ENCODE measurements around the gene TRPC4AP. TPM values are rescaled to one million over a fixed set of nuclear protein-coding genes. Genes with fewer than 3 reads are reported as not detected.

Gene TRPC4AP
- total RNA-seq, 3 donors from 2014 or later (not counting 1 experiment from before 2014, with no cell fraction given), result 72.3 to 79.0 (median 74.4) TPM

DNA sequence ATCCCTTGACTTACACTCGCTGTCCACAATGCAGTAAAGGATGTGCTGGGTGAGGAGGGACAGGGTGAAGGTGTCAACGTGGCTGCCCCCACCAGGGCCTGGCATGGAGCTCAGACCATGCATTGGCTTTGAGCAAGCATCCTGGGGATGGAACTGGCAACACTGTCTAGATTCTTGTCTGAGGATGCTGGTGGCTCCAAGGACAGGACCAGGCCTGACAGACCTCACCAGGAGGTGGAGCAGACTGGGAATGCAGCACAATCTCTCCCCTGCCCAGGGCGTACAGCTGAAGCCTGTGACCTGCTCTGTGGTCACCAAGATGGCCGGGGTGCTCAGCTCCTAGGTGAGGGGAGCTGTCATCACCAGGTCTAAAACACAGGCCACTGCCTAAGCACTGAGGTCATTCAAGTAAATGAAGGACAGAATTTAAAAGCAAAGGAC is 86.1 kb downstream of the TRPC4AP start:
- H3K4me3 ChIP-seq (ENCODE audit: low read length), result no peak overlapping the region
- ATAC-seq, result no peak
- WGBS (ENCODE audit: insufficient coverage), result 97% methylated on average over 4 of the region's 4 CpGs
- no peak for DNase-seq
- intact Hi-C loops (cut with micrococcal nuclease), result no loop called here
- H3K27ac ChIP-seq (ENCODE audit: low read length), result no peak overlapping the region
- no peaks in the 10 kb centered on the region for H3K27me3 Mint-ChIP-seq (ENCODE audit: low read depth in 2 of 2)
- no peaks in the 10 kb centered on the region for H3K4me1 ChIP-seq (ENCODE audit: control insufficient read depth, insufficient read depth, low read length)
- no peaks in the 10 kb centered on the region for H3K9me3 ChIP-seq (ENCODE audit: control insufficient read depth, insufficient read depth, low read length)
- no peak overlapping the region for H3K27ac Mint-ChIP-seq
- H3K4me1 Mint-ChIP-seq, result peaks cover 0 to 11% of the 10 kb centered on the region in 2 donors
- TF ChIP-seq, protein P1, sequence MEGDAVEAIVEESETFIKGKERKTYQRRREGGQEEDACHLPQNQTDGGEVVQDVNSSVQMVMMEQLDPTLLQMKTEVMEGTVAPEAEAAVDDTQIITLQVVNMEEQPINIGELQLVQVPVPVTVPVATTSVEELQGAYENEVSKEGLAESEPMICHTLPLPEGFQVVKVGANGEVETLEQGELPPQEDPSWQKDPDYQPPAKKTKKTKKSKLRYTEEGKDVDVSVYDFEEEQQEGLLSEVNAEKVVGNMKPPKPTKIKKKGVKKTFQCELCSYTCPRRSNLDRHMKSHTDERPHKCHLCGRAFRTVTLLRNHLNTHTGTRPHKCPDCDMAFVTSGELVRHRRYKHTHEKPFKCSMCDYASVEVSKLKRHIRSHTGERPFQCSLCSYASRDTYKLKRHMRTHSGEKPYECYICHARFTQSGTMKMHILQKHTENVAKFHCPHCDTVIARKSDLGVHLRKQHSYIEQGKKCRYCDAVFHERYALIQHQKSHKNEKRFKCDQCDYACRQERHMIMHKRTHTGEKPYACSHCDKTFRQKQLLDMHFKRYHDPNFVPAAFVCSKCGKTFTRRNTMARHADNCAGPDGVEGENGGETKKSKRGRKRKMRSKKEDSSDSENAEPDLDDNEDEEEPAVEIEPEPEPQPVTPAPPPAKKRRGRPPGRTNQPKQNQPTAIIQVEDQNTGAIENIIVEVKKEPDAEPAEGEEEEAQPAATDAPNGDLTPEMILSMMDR (IDR thresholded peaks at IDR 0.05), result no peak
- no peaks in the 10 kb centered on the region for H3K9me3 Mint-ChIP-seq
- peaks cover 94% of the 10 kb centered on the region for H3K36me3 ChIP-seq (ENCODE audit: control insufficient read depth, insufficient read depth, low read length)
- peaks cover 11% of the 10 kb centered on the region for H3K36me3 Mint-ChIP-seq
- no peak overlapping the region for H3K4me3 Mint-ChIP-seq
- H3K27me3 ChIP-seq (ENCODE audit: control insufficient read depth, insufficient read depth, low read length), result no peaks in the 10 kb centered on the region

DNA sequence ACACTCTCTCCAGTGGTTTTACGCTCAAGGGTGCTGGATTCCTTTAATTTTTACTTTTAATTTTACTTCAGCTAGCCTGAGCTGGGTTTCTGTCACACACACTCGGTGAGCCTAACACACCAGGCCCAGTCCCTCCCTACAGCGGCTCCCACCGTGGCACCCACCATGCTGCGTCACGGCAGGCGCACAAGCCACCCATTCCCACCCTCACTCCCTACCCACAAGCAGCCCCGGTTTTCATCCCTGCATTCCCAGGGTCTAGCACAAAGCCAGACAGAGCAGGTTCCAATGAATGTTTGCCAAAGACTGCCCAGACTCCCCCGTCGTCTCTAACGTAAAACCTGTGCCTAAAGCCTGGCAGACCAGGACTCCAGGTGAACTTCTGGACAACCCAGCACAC is 86.6 kb downstream of the TRPC4AP start:
- intact Hi-C loops (cut with micrococcal nuclease), result no loop called here
- Mint-ChIP-seq H3K36me3 (peaks cover 11% of the 10 kb centered on the region), H3K4me1 (peaks cover 0 to 6% of the 10 kb centered on the region in 2 donors), H3K9me3 (no peaks in the 10 kb centered on the region), H3K27ac (no peak overlapping the region), H3K4me3 (no peak overlapping the region), H3K27me3 (ENCODE audit: low read depth in 2 of 2) (no peaks in the 10 kb centered on the region)
- no peak for ATAC-seq
- DNase-seq, result no peak
- no peaks in the 10 kb centered on the region for H3K9me3 ChIP-seq (ENCODE audit: control insufficient read depth, insufficient read depth, low read length)
- H3K27ac ChIP-seq (ENCODE audit: low read length), result no peak overlapping the region
- WGBS (ENCODE audit: insufficient coverage), result 90% methylated on average over 11 of the region's 11 CpGs
- TF ChIP-seq, protein P1 (IDR thresholded peaks at IDR 0.05), result no peak
- peaks cover 95% of the 10 kb centered on the region for H3K36me3 ChIP-seq (ENCODE audit: control insufficient read depth, insufficient read depth, low read length)
- H3K27me3 ChIP-seq (ENCODE audit: control insufficient read depth, insufficient read depth, low read length), result no peaks in the 10 kb centered on the region
- H3K4me1 ChIP-seq (ENCODE audit: control insufficient read depth, insufficient read depth, low read length), result no peaks in the 10 kb centered on the region
- no peak overlapping the region for H3K4me3 ChIP-seq (ENCODE audit: low read length)

DNA sequence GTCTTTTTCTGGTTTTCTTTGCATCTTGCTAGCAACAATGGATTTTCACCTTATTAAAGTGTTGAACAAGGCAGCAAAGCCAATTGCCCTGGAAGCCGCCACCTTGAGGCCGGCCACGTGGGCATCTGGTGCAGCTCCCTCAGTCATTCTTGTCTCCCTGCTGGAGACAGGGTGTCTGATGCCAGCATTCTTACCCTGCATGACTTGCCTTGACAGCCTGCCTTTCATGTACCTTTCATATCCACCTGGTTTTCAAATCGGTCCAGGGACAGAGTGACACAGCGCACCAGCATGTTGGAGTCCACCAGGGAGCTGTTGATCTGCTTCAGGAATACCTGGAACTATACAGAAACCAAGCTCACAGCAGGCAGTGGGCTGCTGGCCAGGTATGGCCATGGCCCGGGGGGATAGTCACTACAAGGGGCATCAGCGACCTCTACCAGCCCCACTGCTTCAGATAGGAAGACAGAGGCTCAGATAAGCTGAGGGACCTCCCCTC is 87.1 kb downstream of the TRPC4AP start:
- 98% methylated on average over 7 of the region's 7 CpGs for WGBS (ENCODE audit: insufficient coverage)
- Histone ChIP-seq H3K4me3 (ENCODE audit: low read length) (no peak overlapping the region), H3K36me3 (ENCODE audit: control insufficient read depth, insufficient read depth, low read length) (peaks cover 93% of the 10 kb centered on the region), H3K27ac (ENCODE audit: low read length) (no peak overlapping the region), H3K4me1 (ENCODE audit: control insufficient read depth, insufficient read depth, low read length) (no peaks in the 10 kb centered on the region), H3K27me3 (ENCODE audit: control insufficient read depth, insufficient read depth, low read length) (no peaks in the 10 kb centered on the region), H3K9me3 (ENCODE audit: control insufficient read depth, insufficient read depth, low read length) (no peaks in the 10 kb centered on the region)
- Mint-ChIP-seq H3K36me3 (peaks cover 11% of the 10 kb centered on the region), H3K27ac (no peak overlapping the region), H3K27me3 (ENCODE audit: low read depth in 2 of 2) (no peaks in the 10 kb centered on the region), H3K4me1 (peaks cover 0 to 7% of the 10 kb centered on the region in 2 donors), H3K4me3 (no peak overlapping the region), H3K9me3 (no peaks in the 10 kb centered on the region)
- TF ChIP-seq, protein P1 (IDR thresholded peaks at IDR 0.05), result no peak
- intact Hi-C loops (cut with micrococcal nuclease), result no loop called here
- ATAC-seq (no peak), DNase-seq (no peak)
